Ramos (cell line): ENCODE results near the gene RPS6KA2.
"Not testable (repeated sequence)": the region's sequence is repeated elsewhere in the genome, so short reads cannot be mapped to it uniquely, and the experiment has no call there.

Source experiments
- in situ Hi-C: fragments of 300-500 bp; cut with MboI; formaldehyde crosslinking; loops from one replicate; pipeline ENCODE4 v1.14.3; 2022; ENCODE audit warnings: low sequenced_read_pairs; ENCODE audit not compliant: unreplicated experiment

RPS6KA2 gene

GRCh38 chr6:166596776-166597507, 30.1 kb downstream of the RPS6KA2 start:
- in situ Hi-C loops = no loop called here

GRCh38 chr6:166595949-166596348, 31.1 kb downstream of the RPS6KA2 start:
- in situ Hi-C loops = no loop called here

GRCh38 chr6:166595061-166595780, 31.8 kb downstream of the RPS6KA2 start:
- in situ Hi-C loops = no loop called here

- in situ Hi-C loops = no loop called here
Observed at GRCh38 chr6:166592821-166593220, 34.2 kb downstream of the RPS6KA2 start.

- in situ Hi-C loops = no loop called here
Observed at GRCh38 chr6:166591961-166592520, 35.0 kb downstream of the RPS6KA2 start.

GRCh38 chr6:166591026-166591425, 36.0 kb downstream of the RPS6KA2 start:
- in situ Hi-C loops = no loop called here

- in situ Hi-C loops = no loop called here
Observed at GRCh38 chr6:166589786-166590574, 37.1 kb downstream of the RPS6KA2 start.

- in situ Hi-C loops = no loop called here
Observed at GRCh38 chr6:166589337-166589731, 37.7 kb downstream of the RPS6KA2 start.

- in situ Hi-C loops = no loop called here
Observed at GRCh38 chr6:166588691-166589336, 38.2 kb downstream of the RPS6KA2 start.

GRCh38 chr6:166587631-166588413, 39.2 kb downstream of the RPS6KA2 start:
- in situ Hi-C loops = no loop called here

GRCh38 chr6:166586424-166587156, 40.5 kb downstream of the RPS6KA2 start, which contains the start of gene RAMACL:
Gene RAMACL, minus strand, starts transcription at chr6:166586678. Its CDS starts 201 bp downstream, at chr6:166586477.
- in situ Hi-C loops = no loop called here

- in situ Hi-C loops = no loop called here
Observed at GRCh38 chr6:166584853-166585429, 42.1 kb downstream of the RPS6KA2 start.

- in situ Hi-C loops = no loop called here
Observed at GRCh38 chr6:166584155-166584554, 42.9 kb downstream of the RPS6KA2 start.

GRCh38 chr6:166583230-166583965, 43.7 kb downstream of the RPS6KA2 start:
- in situ Hi-C loops = no loop called here

GRCh38 chr6:166582258-166582657, 44.8 kb downstream of the RPS6KA2 start:
- in situ Hi-C loops = no loop called here

- in situ Hi-C loops = not testable (repeated sequence)
Observed at GRCh38 chr6:166581801-166582200, 45.2 kb downstream of the RPS6KA2 start.

GRCh38 chr6:166581091-166581511, 46.0 kb downstream of the RPS6KA2 start:
- in situ Hi-C loops = no loop called here
